ENCODE results near the gene CFAP99. TPM values are rescaled to one million over a fixed set of nuclear protein-coding genes. Genes with fewer than 3 reads are reported as not detected.

The CFAP99 gene
- total RNA-seq, 1 experiment from 2014 or later, result 0.16 TPM

DNA sequence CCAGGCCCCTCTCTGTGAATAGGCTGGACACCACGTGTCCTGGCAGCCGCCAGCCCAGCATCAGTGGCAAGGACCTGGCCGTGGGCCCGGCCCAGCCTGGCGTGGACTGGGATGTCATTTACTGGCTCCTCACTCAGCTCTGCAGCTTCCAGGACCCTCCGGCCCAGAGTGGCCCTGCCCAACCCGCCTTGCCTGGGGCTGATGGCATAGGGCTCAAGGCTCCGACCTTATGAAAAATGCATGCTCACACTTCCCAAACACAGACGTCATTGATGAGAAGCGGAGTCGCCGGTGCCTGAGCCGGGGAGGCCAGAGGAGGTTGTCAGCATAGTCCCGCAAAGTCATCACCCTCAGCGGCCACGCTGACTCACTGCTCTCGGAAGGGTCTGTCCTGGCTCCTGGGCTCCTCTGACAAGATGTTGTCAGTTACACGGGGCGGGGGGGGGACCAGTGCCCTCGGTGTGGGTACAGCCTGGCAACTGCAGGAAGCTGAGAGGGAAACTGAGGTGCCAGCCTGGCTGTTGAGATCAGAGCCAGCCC is 14.3 kb downstream of the CFAP99 start:
- TF ChIP-seq, protein P1, sequence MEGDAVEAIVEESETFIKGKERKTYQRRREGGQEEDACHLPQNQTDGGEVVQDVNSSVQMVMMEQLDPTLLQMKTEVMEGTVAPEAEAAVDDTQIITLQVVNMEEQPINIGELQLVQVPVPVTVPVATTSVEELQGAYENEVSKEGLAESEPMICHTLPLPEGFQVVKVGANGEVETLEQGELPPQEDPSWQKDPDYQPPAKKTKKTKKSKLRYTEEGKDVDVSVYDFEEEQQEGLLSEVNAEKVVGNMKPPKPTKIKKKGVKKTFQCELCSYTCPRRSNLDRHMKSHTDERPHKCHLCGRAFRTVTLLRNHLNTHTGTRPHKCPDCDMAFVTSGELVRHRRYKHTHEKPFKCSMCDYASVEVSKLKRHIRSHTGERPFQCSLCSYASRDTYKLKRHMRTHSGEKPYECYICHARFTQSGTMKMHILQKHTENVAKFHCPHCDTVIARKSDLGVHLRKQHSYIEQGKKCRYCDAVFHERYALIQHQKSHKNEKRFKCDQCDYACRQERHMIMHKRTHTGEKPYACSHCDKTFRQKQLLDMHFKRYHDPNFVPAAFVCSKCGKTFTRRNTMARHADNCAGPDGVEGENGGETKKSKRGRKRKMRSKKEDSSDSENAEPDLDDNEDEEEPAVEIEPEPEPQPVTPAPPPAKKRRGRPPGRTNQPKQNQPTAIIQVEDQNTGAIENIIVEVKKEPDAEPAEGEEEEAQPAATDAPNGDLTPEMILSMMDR (IDR thresholded peaks at IDR 0.05; ENCODE audit: unreplicated experiment), result no peak
- intact Hi-C loops (cut with micrococcal nuclease), result no loop called here
- H3K27ac Mint-ChIP-seq (ENCODE audit: low read depth, unreplicated experiment), result no peak overlapping the region
- DNase-seq (ENCODE audit: unreplicated experiment), result peak; percentile 44
- BruUV-seq (replicated peaks), result no TSS peak
- H3K4me3 Mint-ChIP-seq (ENCODE audit: unreplicated experiment), result no peak overlapping the region
- no peaks in the 10 kb centered on the region for H3K9me3 Mint-ChIP-seq (ENCODE audit: unreplicated experiment)
- H3K27me3 Mint-ChIP-seq (ENCODE audit: insufficient read depth, unreplicated experiment), result peaks cover 15% of the 10 kb centered on the region
- CTCF ChIA-PET, result no interaction called here
- H3K4me1 Mint-ChIP-seq (ENCODE audit: insufficient read depth, unreplicated experiment), result no peaks in the 10 kb centered on the region
- no peaks in the 10 kb centered on the region for H3K36me3 Mint-ChIP-seq (ENCODE audit: insufficient read depth, unreplicated experiment)
- POLR2A ChIA-PET, result no interaction called here

DNA sequence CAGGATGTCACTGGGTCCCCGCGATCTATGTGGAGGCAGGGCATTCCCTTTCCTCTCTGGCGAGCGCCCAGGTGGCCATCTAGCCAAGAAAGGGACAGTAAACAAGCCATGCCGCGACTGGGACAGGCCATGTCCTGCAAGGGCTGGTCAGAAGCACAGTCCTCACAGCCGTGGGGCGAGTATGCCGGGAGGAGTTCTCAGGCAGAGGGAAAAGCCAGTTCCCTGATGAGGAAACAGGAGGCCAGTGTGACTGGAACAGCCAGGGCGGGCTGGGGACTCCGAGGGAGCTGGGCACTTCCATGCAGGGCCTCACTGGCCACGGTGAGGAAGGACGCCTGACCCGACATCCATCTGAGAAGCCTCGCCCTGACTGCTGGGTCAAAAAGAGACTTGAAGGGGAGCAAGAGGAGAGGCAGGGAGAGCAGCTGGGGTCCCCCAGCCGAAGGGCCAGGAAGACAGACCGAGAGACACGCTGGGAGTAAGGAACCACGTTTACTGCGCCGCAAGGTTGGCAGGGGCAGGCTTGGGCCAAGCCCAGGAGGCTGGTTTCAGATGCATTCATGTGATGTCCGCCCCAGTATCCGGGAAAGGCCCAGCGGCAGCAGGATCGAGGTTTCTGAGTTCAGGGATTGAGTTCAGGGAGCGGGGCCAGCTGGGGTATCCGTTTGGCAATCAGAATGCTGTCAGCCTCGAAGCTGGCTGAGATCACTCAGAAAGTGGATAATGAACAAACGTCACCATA is 15.0 kb downstream of the CFAP99 start:
- DNase-seq (ENCODE audit: unreplicated experiment), result no peak
- intact Hi-C loops (cut with micrococcal nuclease), result no loop called here
- ChIA-PET POLR2A (interaction anchor here (0.7 kb wide), 1 partner anchor 303 kb away, joined by 3 read pairs; no protein-coding TSS in a partner anchor), CTCF (interaction anchor here (0.5 to 0.9 kb wide), 2 partner anchors 26 to 216 kb away, joined by 3 read pairs; no protein-coding TSS in a partner anchor)
- Mint-ChIP-seq H3K27ac (ENCODE audit: low read depth, unreplicated experiment) (no peak overlapping the region), H3K36me3 (ENCODE audit: insufficient read depth, unreplicated experiment) (no peaks in the 10 kb centered on the region), H3K4me1 (ENCODE audit: insufficient read depth, unreplicated experiment) (no peaks in the 10 kb centered on the region), H3K27me3 (ENCODE audit: insufficient read depth, unreplicated experiment) (peaks cover 15% of the 10 kb centered on the region), H3K9me3 (ENCODE audit: unreplicated experiment) (no peaks in the 10 kb centered on the region), H3K4me3 (ENCODE audit: unreplicated experiment) (no peak overlapping the region)
- no TSS peak for BruUV-seq (replicated peaks)
- TF ChIP-seq, protein P1 (IDR thresholded peaks at IDR 0.05; ENCODE audit: unreplicated experiment), result no peak

GRCh38 chr4:2434420-2434819 is 15.7 kb downstream of the CFAP99 start:
- ChIA-PET CTCF (interaction anchor here (0.5 to 0.9 kb wide), 2 partner anchors 25 to 217 kb away, joined by 3 read pairs; no protein-coding TSS in a partner anchor), POLR2A (interaction anchor here (0.7 kb wide), 1 partner anchor 302 kb away, joined by 3 read pairs; no protein-coding TSS in a partner anchor)
- H3K9me3 Mint-ChIP-seq (ENCODE audit: unreplicated experiment), result no peaks in the 10 kb centered on the region
- intact Hi-C loops (cut with micrococcal nuclease), result no loop called here
- no peak for DNase-seq (ENCODE audit: unreplicated experiment)
- H3K27ac Mint-ChIP-seq (ENCODE audit: low read depth, unreplicated experiment), result no peak overlapping the region
- H3K4me3 Mint-ChIP-seq (ENCODE audit: unreplicated experiment), result no peak overlapping the region
- TF ChIP-seq, protein P1 (IDR thresholded peaks at IDR 0.05; ENCODE audit: unreplicated experiment), result no peak
- BruUV-seq (replicated peaks), result no TSS peak
- H3K27me3 Mint-ChIP-seq (ENCODE audit: insufficient read depth, unreplicated experiment), result peaks cover 15% of the 10 kb centered on the region
- H3K4me1 Mint-ChIP-seq (ENCODE audit: insufficient read depth, unreplicated experiment), result no peaks in the 10 kb centered on the region
- H3K36me3 Mint-ChIP-seq (ENCODE audit: insufficient read depth, unreplicated experiment), result no peaks in the 10 kb centered on the region

DNA sequence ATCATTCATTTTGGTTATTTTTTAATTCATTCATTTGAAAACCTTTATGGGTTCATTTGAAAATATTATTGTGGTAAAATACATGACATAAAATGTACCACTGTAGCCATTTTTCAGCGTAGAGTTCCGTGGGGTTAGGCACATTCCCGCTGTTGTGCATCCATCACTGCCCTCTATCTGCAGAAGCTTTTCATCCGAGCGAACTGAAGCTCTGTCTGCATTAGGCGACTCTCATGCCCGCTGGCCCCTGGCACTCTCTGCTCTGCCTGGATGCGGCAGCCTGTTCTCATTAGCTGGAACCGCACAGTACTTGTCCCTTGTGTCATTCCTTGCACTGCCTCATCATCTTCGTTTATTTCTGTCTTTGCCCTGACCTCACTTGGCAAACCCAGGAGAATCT is 17.5 kb downstream of the CFAP99 start:
- no peaks in the 10 kb centered on the region for H3K36me3 Mint-ChIP-seq (ENCODE audit: insufficient read depth, unreplicated experiment)
- H3K4me1 Mint-ChIP-seq (ENCODE audit: insufficient read depth, unreplicated experiment), result no peaks in the 10 kb centered on the region
- no peak overlapping the region for H3K4me3 Mint-ChIP-seq (ENCODE audit: unreplicated experiment)
- peaks cover 15% of the 10 kb centered on the region for H3K27me3 Mint-ChIP-seq (ENCODE audit: insufficient read depth, unreplicated experiment)
- TF ChIP-seq, protein P1 (IDR thresholded peaks at IDR 0.05; ENCODE audit: unreplicated experiment), result no peak
- no peak overlapping the region for H3K27ac Mint-ChIP-seq (ENCODE audit: low read depth, unreplicated experiment)
- BruUV-seq (replicated peaks), result no TSS peak
- ChIA-PET POLR2A (no interaction called here), CTCF (interaction anchor here (0.5 to 1.1 kb wide), 3 partner anchors 15 to 157 kb away, joined by 3 read pairs; no protein-coding TSS in a partner anchor)
- H3K9me3 Mint-ChIP-seq (ENCODE audit: unreplicated experiment), result no peaks in the 10 kb centered on the region
- intact Hi-C loops (cut with micrococcal nuclease), result no loop called here
- no peak for DNase-seq (ENCODE audit: unreplicated experiment)

Measured in MCF 10A (cell line).